GM12878 (cell line): ENCODE measurements around the gene PVALEF.

Experiments
- CTCF ChIP-seq, 3 experiments: IDR thresholded peaks in 2 of 3; conservative IDR thresholded peaks in 1 of 3; 2 replicates each; pipeline ENCODE4 v1.5.1; 2011; ENCODE audit warnings: low read depth in 3 of 3, low read length in 3 of 3, mild to moderate bottlenecking in 3 of 3, control low read depth in 2 of 3, moderate library complexity in 2 of 3, inconsistent platforms in 1 of 3, mixed read lengths in 1 of 3; ENCODE audit not compliant: control insufficient read depth in 2 of 3, insufficient read depth in 1 of 3; ENCODE audit errors: extremely low read depth in 1 of 3
- MXI1 ChIP-seq: fragments of 150-350 bp; IDR thresholded peaks from 2 replicates; pipeline ENCODE4 v1.6.1; 2011; ENCODE audit warnings: low read depth, mild to moderate bottlenecking, inconsistent platforms, low read length, improper control_type of control experiment
- POLR2A ChIP-seq: IDR thresholded peaks from 2 replicates; pipeline ENCODE4 v1.6.1; 2011; ENCODE audit warnings: low read depth, mild to moderate bottlenecking, low read length
- ZBED1 ChIP-seq: IDR thresholded peaks from 2 replicates; pipeline ENCODE4 v1.6.1; 2016; ENCODE audit warnings: borderline replicate concordance
- ZNF24 ChIP-seq: fragments of 450-650 bp; IDR thresholded peaks from 2 replicates; pipeline ENCODE4 v1.6.1; 2017; ENCODE audit warnings: antibody characterized with exemption, mild to moderate bottlenecking
- TF ChIP-seq, protein P1 (sequence below): fragments of 450-650 bp; IDR thresholded peaks from 2 replicates; pipeline ENCODE4 v1.6.1; 2018; ENCODE audit warnings: borderline replicate concordance, mild to moderate bottlenecking; ENCODE audit not compliant: partially characterized antibody

DNA sequence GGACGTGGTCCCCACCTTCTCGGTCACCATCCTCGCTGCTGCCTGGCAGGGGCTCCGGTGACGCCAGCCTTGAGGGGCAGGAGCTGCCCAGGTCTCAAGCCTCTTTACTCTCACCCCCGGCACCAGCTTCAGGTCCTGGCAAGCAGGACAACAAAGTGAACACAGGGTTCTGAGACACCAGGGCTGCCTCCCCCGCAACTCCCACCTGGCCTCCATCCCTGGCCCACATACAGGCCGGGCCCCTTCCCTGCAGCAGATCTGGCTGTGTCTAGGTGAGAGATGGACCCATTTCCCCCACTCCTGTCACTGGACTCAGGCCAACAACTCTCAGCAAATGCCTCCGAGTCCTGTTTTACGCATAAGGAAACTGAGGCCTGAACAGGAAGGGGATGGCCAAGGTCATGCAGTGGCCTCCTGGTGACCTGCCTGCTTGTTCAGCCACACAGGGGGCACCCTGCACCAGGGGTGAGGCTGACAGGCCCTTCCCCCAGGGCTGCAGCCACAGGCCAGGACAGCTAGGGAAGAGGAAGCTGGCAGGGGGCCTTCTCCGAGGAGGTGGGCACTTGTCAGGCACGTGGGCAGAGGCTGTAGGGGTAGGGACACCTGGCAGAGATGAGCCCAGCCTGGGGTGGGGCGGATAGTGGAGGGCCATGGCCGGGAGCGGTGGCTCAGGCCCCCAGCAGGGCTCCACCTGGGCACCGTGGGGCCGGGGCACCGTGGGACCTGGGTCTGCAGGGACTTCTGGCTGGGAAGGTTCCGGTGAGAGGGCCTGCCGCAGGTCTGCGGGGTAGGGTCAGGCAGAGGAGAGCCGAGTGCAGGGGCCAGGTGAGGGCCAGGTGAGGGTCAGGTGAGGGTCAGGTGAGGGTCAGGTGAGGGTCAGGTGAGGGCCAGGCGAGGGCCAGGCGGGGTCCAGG is 46.7 kb upstream of the PVALEF start:
- TF ChIP-seq POLR2A (no peak), MXI1 (no peak), ZBED1 (no peak), CTCF (IDR thresholded peaks at IDR 0.05 in 2 of 3, conservative IDR thresholded peaks at IDR 0.05 in 1 of 3; ENCODE audit: control insufficient read depth in 2 of 3, extremely low read depth in 1 of 3, insufficient read depth in 1 of 3, low read depth in 3 of 3, low read length in 3 of 3) (no peak), ZNF24 (no peak)
- TF ChIP-seq, protein P1, sequence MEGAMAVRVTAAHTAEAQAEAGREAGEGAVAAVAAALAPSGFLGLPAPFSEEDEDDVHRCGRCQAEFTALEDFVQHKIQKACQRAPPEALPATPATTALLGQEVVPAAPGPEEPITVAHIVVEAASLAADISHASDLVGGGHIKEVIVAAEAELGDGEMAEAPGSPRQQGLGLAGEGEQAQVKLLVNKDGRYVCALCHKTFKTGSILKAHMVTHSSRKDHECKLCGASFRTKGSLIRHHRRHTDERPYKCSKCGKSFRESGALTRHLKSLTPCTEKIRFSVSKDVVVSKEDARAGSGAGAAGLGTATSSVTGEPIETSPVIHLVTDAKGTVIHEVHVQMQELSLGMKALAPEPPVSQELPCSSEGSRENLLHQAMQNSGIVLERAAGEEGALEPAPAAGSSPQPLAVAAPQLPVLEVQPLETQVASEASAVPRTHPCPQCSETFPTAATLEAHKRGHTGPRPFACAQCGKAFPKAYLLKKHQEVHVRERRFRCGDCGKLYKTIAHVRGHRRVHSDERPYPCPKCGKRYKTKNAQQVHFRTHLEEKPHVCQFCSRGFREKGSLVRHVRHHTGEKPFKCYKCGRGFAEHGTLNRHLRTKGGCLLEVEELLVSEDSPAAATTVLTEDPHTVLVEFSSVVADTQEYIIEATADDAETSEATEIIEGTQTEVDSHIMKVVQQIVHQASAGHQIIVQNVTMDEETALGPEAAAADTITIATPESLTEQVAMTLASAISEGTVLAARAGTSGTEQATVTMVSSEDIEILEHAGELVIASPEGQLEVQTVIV = no peak
